Kidney (tissue), 14 donors: Measurements from ENCODE around the gene LRFN4. TPM values are rescaled to one million over a fixed set of nuclear protein-coding genes. Genes with fewer than 3 reads are reported as not detected.

ENCODE experiments used
- DNase-seq, 5 donors: peaks; one replicate each; pipeline ENCODE4 v3.0.0-alpha.2; 2013 to 2020
- FAIRE-seq: peaks from 2 replicates; lab custom pipeline; 2012; peaks lifted over from hg19 to GRCh38; lab: Jason Lieb, UNC
- H3K27ac ChIP-seq, 2 donors: one replicate each; pipeline ENCODE4 v1.7.0; 2013; ENCODE audit warnings: low read depth in 2 of 2, low read length in 2 of 2, inconsistent platforms in 1 of 2
- H3K27me3 ChIP-seq: one replicate; pipeline ENCODE4 v1.7.1; 2013; ENCODE audit warnings: low read length, inconsistent platforms; ENCODE audit not compliant: control insufficient read depth, insufficient read depth
- H3K36me3 ChIP-seq, 3 donors: one replicate each; pipeline versions ENCODE4 v1.7.0 to v1.7.1; 2013; ENCODE audit warnings: low read length in 3 of 3, control low read depth in 1 of 3, inconsistent platforms in 1 of 3; ENCODE audit not compliant: insufficient read depth in 3 of 3, control insufficient read depth in 2 of 3
- H3K4me1 ChIP-seq, 3 donors: one replicate each; pipeline versions ENCODE4 v1.7.0 to v1.7.1; 2013; ENCODE audit warnings: low read length in 3 of 3, inconsistent platforms in 1 of 3, low read depth in 1 of 3; ENCODE audit not compliant: control insufficient read depth in 2 of 3, insufficient read depth in 2 of 3
- H3K4me3 ChIP-seq, 3 donors: one replicate each; pipeline versions ENCODE4 v1.7.0 to v1.8.1; 2013; ENCODE audit warnings: low read length in 3 of 3, control low read depth in 1 of 3, inconsistent platforms in 1 of 3
- H3K9ac ChIP-seq, 3 donors: one replicate each; pipeline versions ENCODE4 v1.7.0 to v1.7.1; 2013; ENCODE audit warnings: low read length in 3 of 3, control low read depth in 1 of 3, inconsistent platforms in 1 of 3
- H3K9me3 ChIP-seq, 3 donors: one replicate each; pipeline versions ENCODE4 v1.7.0 to v1.7.1; 2013; ENCODE audit warnings: low read length in 3 of 3, control low read depth in 1 of 3, inconsistent platforms in 1 of 3; ENCODE audit not compliant: control insufficient read depth in 2 of 3, insufficient read depth in 1 of 3
- CTCF ChIP-seq: IDR thresholded peaks from 3 replicates; pipeline ENCODE4 v1.5.1; 2012; ENCODE audit warnings: mild to moderate bottlenecking, moderate library complexity, borderline replicate concordance; ENCODE audit not compliant: insufficient read depth; ENCODE audit errors: extremely low read depth
- intact Hi-C: fragments of 100-400 bp; cut with DNase I; formaldehyde crosslinking; loops from one replicate; pipeline ENCODE4 v1.11.1; 2022
- polyA plus RNA-seq: library from polyadenylated mRNA; stranded (reverse); fragments of 350-450 nt; fragmentation: Illumina TruSeq; extraction: RNeasy Lipid Tissue Mini Kit (QIAGEN cat#74804); gene quantifications from one replicate; pipeline ENCODE4 v1.2.3, GENCODE V29; 2014; ENCODE audit warnings: low read depth, low replicate concordance; ENCODE audit not compliant: insufficient read depth
- total RNA-seq: library from RNA; stranded (reverse); fragmentation: NEBNext Ultra II Directional; extraction: Animal tissue kit (Norgen Biotek cat#: 25700); gene quantifications from one replicate; pipeline ENCODE4 v1.2.1, GENCODE V29; 2021
- donor health status: control.
- donor health status: control.
- donor health status: control.
- donor health status: control.
- donor health status: control.
- donor health status: DM: yes; HTN: yes; CAD: no.
- donor health status: Normal renal cell carcinoma (clear cell type).

Gene LRFN4
- total and polyA plus RNA-seq, 2 donors from 2014 or later, result 6.8 to 22.3 TPM

GRCh38 chr11:66904561-66904960 is 47.7 kb downstream of the LRFN4 start:
- intact Hi-C loops, result no loop called here
- DNase-seq (no peak), FAIRE-seq (no peak)
- Histone ChIP-seq H3K36me3 (no peaks in the 10 kb centered on the region), H3K4me3 (peak overlapping the region in 2 of 3 donors; percentile 30 to 62), H3K9me3 (no peaks in the 10 kb centered on the region), H3K4me1 (peaks cover 3 to 14% (median 9%) of the 10 kb centered on the region in 3 donors), H3K9ac (no peak overlapping the region), H3K27me3 (no peaks in the 10 kb centered on the region), H3K27ac (no peak overlapping the region)
- no peak for TF ChIP-seq CTCF

- H3K9ac ChIP-seq, result no peak overlapping the region
- intact Hi-C loops, result no loop called here
- H3K27me3 ChIP-seq, result no peaks in the 10 kb centered on the region
- no peak for TF ChIP-seq CTCF
- FAIRE-seq, result no peak
- peak overlapping the region in 2 of 3 donors; percentile 30 to 62 for H3K4me3 ChIP-seq
- H3K9me3 ChIP-seq, result no peaks in the 10 kb centered on the region
- DNase-seq, result peak in 1 of 5 donors; percentile 36
- H3K27ac ChIP-seq, result no peak overlapping the region
- H3K4me1 ChIP-seq, result peaks cover 3 to 14% (median 9%) of the 10 kb centered on the region in 3 donors
- H3K36me3 ChIP-seq, result no peaks in the 10 kb centered on the region
Observed at GRCh38 chr11:66904981-66905521, 48.2 kb downstream of the LRFN4 start.

GRCh38 chr11:66905631-66906030 is 48.8 kb downstream of the LRFN4 start:
- Histone ChIP-seq H3K4me3 (peak overlapping the region in 2 of 3 donors; percentile 41 to 62), H3K36me3 (no peaks in the 10 kb centered on the region), H3K9me3 (no peaks in the 10 kb centered on the region), H3K4me1 (peaks cover 3 to 14% (median 9%) of the 10 kb centered on the region in 3 donors), H3K27ac (no peak overlapping the region), H3K27me3 (no peaks in the 10 kb centered on the region), H3K9ac (no peak overlapping the region)
- no peak for DNase-seq
- FAIRE-seq, result no peak
- intact Hi-C loops, result no loop called here
- no peak for TF ChIP-seq CTCF
